Loucy (cell line): Measurements from ENCODE around the gene COQ8B.

Experiments used
- CTCF ChIP-seq: fragments of 200-600 bp; sonication (generic); conservative IDR thresholded peaks from 2 replicates; pipeline ENCODE4 v1.5.1; 2014; ENCODE audit warnings: mild to moderate bottlenecking, antibody characterized with exemption, low read length
- EZH2phosphoT487 ChIP-seq: fragments of 200-600 bp; IDR thresholded peaks from 2 replicates; pipeline ENCODE4 v1.6.1; 2018; ENCODE audit warnings: antibody characterized with exemption, mild to moderate bottlenecking, moderate library complexity, borderline replicate concordance

DNA sequence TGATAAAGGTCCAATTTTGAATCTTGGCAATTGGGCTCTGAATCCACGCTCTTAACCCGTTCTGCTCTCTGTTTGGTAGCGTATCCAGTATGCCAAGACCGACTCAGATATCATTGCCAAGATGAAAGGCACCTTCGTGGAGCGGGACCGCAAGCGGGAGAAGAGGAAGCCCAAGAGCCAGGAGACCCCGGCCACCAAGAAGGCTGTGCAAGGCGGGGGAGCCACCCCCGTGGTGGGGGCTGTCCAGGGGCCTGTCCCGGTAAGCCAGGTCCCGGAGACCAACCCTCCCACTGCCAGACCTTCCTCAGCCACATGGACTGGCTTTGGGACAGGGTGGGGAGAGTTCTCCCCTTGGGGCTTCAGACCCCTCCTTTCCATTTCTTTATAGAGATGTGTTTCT, 42.7 kb upstream of the COQ8B start:
- TF ChIP-seq CTCF (no peak), EZH2phosphoT487 (no peak)
